ENCODE results near the gene ACTA2. TPM values are rescaled to one million over a fixed set of nuclear protein-coding genes. Genes with fewer than 3 reads are reported as not detected.
A peak's percentile ranks its signal among the peaks of the same experiment; 100 is the strongest.

ACTA2 gene
- total RNA-seq, 4 donors from 2014 or later, result 144 to 840 (median 162) TPM

DNA sequence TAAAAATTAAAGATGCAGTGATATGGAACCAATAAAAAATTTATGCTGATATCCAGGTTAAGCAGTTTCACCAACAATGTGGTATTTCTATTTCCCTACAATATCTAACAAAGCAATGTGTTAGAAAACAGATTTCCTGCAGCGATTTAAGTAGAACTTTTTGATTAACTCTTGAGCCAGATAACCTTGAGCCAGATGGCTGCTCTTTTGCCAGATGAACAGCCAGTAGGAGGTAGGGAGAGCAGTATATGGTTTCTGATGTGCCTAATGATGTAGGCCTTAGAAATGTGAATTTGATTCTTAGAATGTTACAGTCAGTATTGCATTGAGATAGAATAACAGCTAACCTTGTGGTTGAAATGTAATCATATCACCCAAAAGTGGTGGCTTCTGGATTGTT is 41.5 kb downstream of the ACTA2 start:
- TF ChIP-seq CTCF (IDR thresholded peaks at IDR 0.05), result no peak
- DNase-seq (ENCODE audit: low spot score) (no peak), ATAC-seq (ENCODE audit: low FRiP score) (no peak)

DNA sequence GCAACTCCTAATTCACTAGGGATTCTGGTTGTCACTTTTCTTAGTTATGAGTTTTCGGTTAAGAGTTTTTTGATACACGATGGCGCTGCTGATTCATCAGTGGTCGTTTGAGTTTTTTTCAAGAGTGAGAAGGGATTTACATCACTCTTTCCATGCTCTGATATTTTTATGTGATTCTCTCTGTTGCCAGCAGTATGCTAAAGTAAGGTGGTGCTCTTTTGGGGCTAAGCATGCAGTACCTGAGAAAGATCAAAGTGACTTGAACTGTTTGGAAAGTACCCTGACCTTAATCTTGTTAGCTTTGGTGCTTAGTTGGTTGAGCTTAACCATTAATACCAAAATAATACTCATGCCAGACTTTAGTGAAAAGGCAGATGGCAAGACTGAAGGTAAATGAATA is 44.4 kb downstream of the ACTA2 start:
- ATAC-seq (ENCODE audit: low FRiP score) (no peak), DNase-seq (ENCODE audit: low spot score) (no peak)
- no peak for TF ChIP-seq CTCF (IDR thresholded peaks at IDR 0.05)

GRCh38 chr10:88906921-88907320 is 45.7 kb downstream of the ACTA2 start:
- TF ChIP-seq CTCF (IDR thresholded peaks at IDR 0.05), result no peak
- ATAC-seq (ENCODE audit: low FRiP score), result no peak
- DNase-seq (ENCODE audit: low spot score), result no peak

- ATAC-seq (ENCODE audit: low FRiP score) (no peak), DNase-seq (ENCODE audit: low spot score) (no peak)
- no peak for TF ChIP-seq CTCF (IDR thresholded peaks at IDR 0.05)
Observed at GRCh38 chr10:88903715-88904114, 48.9 kb downstream of the ACTA2 start.

GRCh38 chr10:88901984-88902789 is 50.4 kb downstream of the ACTA2 start:
- no peak for TF ChIP-seq CTCF (IDR thresholded peaks at IDR 0.05)
- DNase-seq (ENCODE audit: low spot score) (no peak), ATAC-seq (ENCODE audit: low FRiP score) (peak; percentile 23)

DNA sequence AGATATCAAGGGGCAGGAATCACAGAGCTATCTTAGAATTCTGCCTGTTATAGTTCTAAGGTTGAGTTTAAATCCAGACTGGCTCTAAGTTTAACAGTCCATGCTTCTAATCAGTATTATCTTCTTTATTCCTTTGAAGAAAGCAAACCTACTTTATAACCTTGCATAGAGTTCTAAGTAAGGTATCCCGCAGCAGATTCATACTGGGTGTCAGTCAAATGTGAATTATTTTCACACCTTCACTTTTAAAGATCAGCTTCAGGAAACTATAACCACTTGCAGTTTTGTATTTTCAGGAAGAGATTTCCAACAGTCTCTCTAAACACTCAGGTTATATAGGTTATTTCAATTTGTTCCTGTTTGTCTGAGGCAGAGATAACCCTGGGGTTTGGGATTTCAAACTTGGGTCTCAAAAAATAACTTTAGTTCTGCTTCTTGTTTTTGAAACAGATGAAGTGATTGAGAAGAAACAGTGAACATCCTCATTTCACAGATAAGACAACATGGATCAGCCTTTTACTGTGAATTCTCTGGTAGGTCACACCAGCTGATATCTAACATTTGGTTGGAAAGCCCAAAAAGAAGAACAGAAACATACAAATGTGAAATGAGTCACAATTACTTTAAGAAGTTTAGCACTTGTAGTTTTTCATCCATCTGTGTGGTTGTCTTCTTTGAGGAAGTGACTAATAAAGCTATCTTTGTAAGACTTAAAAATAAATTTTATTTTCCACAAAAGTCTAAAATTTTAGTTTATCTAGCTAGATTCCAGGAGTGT is 51.2 kb downstream of the ACTA2 start:
- no peak for TF ChIP-seq CTCF (IDR thresholded peaks at IDR 0.05)
- ATAC-seq (ENCODE audit: low FRiP score), result peak; percentile 49
- no peak for DNase-seq (ENCODE audit: low spot score)
